GM18505 (cell line): ENCODE measurements around the gene PTPRU.

Experiments
- ATAC-seq: cut with Tn5 transposase; IDR thresholded peaks from one replicate; pipeline ENCODE4 v1.9.1; 2021; ENCODE audit not compliant: unreplicated experiment
- POLR2A ChIP-seq: IDR thresholded peaks from 4 replicates; pipeline ENCODE4 v1.6.1; 2011; ENCODE audit warnings: borderline replicate concordance; ENCODE audit not compliant: insufficient read depth, insufficient read length; ENCODE audit errors: extremely low read depth

The PTPRU gene

DNA sequence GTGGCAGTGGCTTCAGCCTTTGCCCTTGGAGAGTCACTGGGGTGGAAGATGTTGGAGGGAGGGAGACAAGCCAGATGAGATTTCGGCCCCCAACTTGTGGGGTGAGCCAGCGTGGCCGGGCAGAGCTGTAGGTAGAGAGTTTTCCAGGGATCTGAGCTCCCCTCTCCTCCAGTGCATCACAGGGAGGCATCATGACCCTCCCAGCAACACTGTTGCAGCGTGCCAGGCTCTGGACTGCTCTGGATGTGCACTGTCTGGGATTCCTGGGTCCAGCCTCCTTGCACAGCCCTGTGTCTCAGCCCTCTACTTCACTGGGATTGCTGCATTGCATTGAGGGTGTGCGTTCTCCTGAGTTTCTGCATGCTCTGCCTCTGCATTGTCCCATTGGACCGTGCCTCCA is 8.9 kb downstream of the PTPRU start:
- no peak for TF ChIP-seq POLR2A
- ATAC-seq: no peak

DNA sequence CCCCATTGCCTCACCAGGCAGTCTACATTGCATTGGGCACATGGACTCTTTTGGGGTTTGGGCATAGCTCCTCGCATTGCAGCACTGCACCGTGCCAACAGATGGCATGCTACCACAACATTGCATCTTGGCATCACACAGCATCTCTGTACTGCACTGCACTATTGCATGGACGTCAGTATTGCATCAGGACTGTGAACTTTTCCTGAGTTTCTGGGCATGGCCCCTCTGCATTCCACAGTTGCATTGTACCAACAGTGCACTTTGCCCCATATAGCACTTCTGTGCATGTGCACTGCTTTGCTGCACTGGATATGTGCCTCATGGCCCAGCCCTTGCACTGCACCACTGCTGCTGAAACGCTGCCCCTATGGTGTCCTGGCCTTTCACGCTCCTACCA is 9.6 kb downstream of the PTPRU start:
- ATAC-seq: no peak
- TF ChIP-seq POLR2A: no peak

DNA sequence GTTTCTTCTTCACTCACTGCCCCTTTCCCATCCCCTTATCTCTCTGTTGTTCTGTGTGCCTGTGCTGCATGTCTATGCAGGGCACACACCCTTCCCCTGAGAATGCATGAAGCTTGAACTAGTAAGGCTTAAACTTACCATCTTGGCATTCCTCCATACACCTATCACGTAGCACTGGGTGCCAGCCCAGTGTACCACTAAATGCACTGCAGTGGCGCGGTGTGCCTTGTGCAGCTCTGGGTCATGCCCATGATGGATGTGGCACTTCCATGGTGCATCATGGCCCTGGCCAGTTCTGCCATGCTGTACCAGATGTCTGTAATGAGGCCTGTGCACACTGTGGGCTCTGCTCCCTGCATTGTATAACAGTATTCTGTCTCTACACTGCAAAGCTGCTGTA is 10.7 kb downstream of the PTPRU start:
- TF ChIP-seq POLR2A: no peak
- ATAC-seq: no peak

DNA sequence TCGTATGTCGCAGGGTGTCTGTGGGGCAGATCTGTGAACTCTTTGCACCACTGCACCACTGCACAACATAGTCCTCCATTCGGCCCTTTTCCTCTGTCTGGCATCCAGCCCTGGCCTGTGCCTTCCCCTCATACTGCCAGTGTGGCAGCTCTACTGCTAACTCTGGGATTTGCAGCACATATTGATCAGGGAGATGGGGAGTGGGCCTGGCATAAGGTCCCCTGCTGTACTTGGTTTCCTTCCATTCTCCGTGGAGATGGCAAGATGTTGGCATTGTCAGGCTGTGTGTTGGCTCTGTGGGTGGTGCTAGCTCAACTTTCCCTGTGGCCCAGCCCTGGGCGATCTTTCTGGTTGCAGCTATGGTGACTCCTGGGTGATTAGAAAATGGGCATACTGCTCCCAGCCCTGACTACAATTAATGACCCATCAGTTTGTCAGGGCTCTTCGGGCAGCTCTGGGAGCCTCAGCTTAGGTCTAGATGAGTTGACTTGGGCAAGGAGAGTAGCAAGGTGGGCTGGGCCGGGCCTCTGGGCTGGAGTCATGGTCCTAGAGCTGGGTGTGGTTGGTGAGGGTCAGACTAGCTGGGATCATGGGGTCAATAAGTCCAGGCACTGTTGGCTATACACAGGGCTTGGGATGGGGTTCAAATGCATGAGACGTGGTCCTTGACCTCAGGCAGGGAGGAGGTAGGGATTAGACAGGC is 11.4 kb downstream of the PTPRU start:
- no peak for ATAC-seq

DNA sequence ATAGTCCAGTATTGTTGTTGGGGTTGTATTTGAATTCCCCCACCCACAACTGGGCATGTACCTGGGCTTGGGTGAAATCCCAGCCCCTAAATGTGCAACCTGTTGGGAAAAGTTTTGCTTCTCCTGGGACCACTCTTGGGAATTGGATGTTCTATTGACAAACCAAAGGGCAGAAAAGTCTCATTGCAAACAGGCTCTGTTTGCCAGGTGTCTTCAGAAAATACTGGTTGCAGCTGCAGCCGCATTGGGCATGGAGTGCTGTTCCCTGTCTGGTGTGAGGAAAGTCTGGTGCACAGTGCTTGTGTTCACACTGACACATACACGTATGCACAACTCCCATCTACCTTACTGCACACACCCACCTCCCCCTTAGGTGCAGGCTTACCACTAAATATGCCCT is 12.1 kb downstream of the PTPRU start:
- no peak for TF ChIP-seq POLR2A
- ATAC-seq: no peak

More for the DNA sequence above, 11.4 kb downstream of the PTPRU start:
- no peak for TF ChIP-seq POLR2A

DNA sequence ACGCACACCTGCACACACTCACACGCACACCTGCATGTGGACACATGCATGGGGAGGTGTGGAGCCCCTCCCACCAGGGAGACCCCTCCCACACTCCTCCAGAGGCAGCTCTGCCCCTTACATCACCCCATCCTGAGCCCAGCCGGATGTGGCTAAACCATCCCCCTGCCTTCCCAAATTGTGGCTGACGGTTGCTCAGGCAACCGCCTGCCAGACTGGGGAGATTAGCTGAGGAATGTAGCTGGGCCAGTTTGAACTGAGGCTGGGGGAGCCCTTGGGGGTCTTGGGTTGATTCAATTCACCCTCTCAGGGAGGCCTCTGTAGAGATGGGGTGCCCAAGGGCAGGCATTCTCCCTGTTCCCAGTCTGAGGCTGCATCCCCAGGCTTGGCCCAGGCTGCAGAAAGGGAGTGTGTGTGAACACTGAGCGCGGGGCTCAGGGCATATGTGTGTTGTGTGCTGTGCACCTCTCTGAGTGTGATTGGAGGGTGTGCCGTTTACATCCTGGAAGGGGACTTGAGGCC is 12.9 kb downstream of the PTPRU start:
- no peak for TF ChIP-seq POLR2A
- ATAC-seq: no peak

DNA sequence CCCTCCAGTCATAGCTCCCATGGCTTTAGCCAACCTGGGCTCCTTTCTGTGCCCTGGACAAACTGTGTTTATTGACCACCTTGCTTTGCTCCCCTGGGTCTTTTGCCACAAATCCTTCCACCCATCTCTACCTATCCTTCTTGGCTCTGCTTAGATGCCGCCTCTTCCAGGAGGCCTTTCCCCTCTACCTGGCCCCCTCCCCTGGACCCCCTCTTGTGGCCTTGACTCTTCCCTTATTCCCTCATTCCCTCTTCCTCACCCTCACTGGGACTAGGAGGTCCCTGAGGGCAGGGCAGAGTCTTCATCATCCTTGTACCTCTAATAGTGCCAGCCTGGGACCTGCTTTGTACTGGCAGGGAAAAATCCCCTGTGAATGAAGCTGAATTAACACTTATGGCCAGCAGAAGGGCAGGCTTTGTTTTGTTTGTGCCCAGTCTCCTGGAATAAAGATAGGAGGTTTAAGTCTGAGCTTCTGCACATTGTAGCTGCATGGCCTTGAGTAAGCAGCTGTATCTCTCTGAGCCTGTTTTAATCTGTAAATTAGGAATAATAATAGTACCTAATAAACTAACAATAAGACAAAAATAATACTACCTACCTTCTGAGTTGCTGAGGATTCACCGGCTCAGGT is 13.7 kb downstream of the PTPRU start:
- ATAC-seq: no peak
- no peak for TF ChIP-seq POLR2A

DNA sequence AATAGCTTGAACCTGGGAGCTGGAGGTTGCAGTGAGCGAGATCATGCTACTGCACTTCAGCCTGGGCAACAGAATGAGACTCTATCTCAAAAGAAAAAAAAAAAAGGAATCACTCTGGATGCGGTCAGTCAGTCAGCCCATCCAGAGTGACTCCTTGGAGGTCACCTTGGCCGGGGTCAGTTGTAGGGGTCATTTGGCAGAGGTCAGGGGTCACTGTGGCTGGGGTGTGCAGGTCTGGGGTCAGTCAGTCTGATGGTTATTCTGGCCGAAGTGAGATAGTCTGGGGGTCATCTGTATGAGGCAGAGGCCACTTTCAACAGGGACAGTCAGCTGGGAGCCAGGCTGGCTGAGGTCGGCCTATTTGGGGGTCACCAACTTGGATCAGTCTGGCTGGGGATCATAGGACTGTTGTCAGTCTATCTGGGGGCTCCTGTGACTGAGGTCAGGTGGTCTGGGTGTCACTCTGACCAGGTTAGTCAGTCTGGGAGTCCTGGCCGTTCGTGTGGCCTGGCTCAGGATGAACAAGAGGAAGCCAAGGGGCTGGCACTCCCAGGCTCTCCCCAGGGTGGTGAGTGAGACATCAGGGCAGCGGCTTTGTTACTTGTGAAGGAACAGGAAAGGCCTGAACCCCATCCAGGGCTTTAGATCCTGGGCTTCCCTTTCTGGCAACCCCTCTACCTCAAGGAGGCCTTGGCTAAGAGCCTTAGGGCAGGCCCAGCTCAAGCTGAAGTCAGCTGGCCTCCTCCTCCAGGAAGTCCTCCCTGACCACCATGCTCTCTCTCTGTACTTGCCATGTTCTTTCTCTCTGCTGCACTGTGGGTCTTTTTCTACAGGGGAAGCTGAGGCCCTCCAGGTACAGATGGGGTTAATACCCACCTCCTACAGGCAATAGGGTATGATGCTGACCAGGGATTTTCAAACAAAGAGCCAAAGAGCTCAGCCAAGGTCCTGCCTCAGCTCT is 15.1 kb downstream of the PTPRU start:
- no peak for ATAC-seq
- no peak for TF ChIP-seq POLR2A

DNA sequence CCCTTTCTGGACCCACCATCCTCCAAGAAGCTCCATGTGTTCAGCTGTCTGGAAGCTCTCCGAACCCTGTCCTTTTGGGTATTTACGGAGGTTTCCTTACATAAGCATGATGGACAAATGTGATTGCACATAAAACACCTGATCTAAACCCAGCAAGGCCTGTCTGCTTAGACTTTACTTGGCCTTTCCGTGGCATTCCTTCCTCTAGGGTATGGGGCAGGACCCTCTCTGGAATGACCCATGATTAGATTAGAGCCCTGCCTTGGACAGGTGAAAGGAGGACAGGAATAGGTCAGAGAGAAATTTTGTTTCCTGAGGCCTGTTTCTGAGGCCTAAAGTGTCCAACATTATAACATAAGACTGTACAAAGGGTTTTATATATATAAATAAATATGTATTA is 16.9 kb downstream of the PTPRU start:
- no peak for TF ChIP-seq POLR2A
- no peak for ATAC-seq

DNA sequence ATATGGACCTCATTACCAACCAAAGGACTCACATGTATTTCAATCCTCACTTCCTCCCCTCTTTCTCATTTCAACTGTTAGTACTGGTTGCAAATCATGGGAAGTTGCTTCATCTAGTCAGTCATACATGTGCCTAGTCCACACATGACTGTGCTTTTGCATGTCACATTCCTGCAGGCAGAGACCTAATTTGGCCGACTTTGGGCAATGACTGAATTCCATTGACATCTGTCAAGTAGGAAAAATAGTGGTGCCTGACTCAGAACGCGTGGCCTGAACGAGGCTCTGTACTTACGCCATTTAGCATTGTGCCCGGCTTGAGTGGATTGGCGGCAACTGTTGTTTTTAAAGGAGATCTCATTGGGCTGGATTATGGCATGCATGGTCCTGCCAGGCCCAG is 18.0 kb downstream of the PTPRU start:
- no peak for ATAC-seq
- TF ChIP-seq POLR2A: no peak

DNA sequence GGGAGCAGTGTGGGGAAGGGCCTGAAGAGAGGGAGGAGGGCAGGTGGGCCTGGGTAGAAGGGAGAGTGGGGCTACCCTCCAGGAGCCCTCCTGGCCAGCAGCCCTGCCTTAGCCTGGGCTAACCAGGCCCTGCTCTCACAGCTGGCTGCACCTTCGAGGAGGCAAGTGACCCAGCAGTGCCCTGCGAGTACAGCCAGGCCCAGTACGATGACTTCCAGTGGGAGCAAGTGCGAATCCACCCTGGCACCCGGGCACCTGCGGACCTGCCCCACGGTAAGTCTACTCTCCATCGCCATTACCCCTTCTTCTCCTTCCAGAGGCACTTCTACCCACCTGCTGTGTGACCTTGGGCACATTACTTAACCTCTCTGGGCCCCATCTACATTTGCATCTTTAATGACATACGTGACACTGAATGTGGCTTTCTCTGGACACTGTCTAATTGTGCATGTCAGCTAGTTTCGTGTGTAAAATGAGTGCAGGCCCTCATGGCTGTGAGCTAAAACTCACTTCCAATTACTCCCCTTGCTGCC is 18.9 kb downstream of the PTPRU start:
- no peak for TF ChIP-seq POLR2A
- ATAC-seq: no peak

DNA sequence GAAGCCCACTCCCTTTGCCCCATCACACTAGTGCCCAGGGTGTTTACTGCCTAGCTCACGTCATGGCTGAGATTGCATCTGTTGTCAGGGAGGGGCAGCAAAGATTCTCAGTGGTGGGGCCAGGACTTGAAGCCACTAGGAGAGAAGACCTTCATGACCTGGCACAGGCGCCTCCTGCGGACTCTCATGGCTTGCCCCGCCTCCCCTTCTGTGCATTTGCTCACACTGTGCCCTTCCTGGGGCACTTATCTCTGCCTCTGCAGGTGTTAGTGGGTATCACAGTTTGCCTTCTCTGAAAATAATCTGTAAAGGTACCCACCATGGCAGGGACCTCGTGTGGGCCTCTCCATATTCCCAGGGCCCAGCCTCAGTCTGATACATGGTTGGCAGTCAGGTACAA is 20.1 kb downstream of the PTPRU start:
- TF ChIP-seq POLR2A: no peak
- no peak for ATAC-seq
